ENCODE measurements around the gene PITPNC1. TPM values are rescaled to one million over a fixed set of nuclear protein-coding genes. Genes with fewer than 3 reads are reported as not detected.
"Not testable (repeated sequence)": the region's sequence is repeated elsewhere in the genome, so short reads cannot be mapped to it uniquely, and the experiment has no call there.

Gene PITPNC1
- total RNA-seq, 2 donors from 2014 or later: 73.9 to 81.9 TPM

GRCh38 chr17:67571478-67571877 is 194.4 kb downstream of the PITPNC1 start:
- Mint-ChIP-seq H3K36me3 (no peaks in the 10 kb centered on the region), H3K4me3 (no peak overlapping the region)
- DNase-seq (ENCODE audit: low spot score): no peak

GRCh38 chr17:67573987-67574657 is 197.0 kb downstream of the PITPNC1 start:
- Mint-ChIP-seq H3K27me3 (no peaks in the 10 kb centered on the region), H3K4me3 (no peak overlapping the region), H3K9me3 (no peaks in the 10 kb centered on the region), H3K27ac (peak overlapping the region; percentile 32 to 34), H3K4me1 (ENCODE audit: low read depth in 2 of 2) (peaks cover 28% of the 10 kb centered on the region in 2 donors), H3K36me3 (no peaks in the 10 kb centered on the region)
- ATAC-seq: no peak
- DNase-seq (ENCODE audit: low spot score): no peak

More at GRCh38 chr17:67571478-67571877, 194.4 kb downstream of the PITPNC1 start:
- ATAC-seq: no peak
- H3K27ac Mint-ChIP-seq: peak overlapping the region in 1 of 2 donors; percentile 76
- H3K27me3 Mint-ChIP-seq: no peaks in the 10 kb centered on the region
- H3K4me1 Mint-ChIP-seq (ENCODE audit: low read depth in 2 of 2): peaks cover 17 to 27% of the 10 kb centered on the region in 2 donors
- no peaks in the 10 kb centered on the region for H3K9me3 Mint-ChIP-seq

- no peaks in the 10 kb centered on the region for H3K9me3 Mint-ChIP-seq
- no peak for DNase-seq (ENCODE audit: low spot score)
- peak overlapping the region; percentile 32 to 34 for H3K27ac Mint-ChIP-seq
- no peak overlapping the region for H3K4me3 Mint-ChIP-seq
- no peak for ATAC-seq
- no peaks in the 10 kb centered on the region for H3K27me3 Mint-ChIP-seq
- H3K36me3 Mint-ChIP-seq: no peaks in the 10 kb centered on the region
- H3K4me1 Mint-ChIP-seq (ENCODE audit: low read depth in 2 of 2): peaks cover 22 to 23% of the 10 kb centered on the region in 2 donors
Observed at GRCh38 chr17:67574658-67575293, 197.7 kb downstream of the PITPNC1 start.

- no peak overlapping the region for H3K27ac Mint-ChIP-seq
- no peaks in the 10 kb centered on the region for H3K36me3 Mint-ChIP-seq
- H3K4me3 Mint-ChIP-seq: no peak overlapping the region
- DNase-seq (ENCODE audit: low spot score) (no peak), ATAC-seq (no peak)
- H3K9me3 Mint-ChIP-seq: no peaks in the 10 kb centered on the region
- peaks cover 19 to 23% of the 10 kb centered on the region in 2 donors for H3K4me1 Mint-ChIP-seq (ENCODE audit: low read depth in 2 of 2)
- no peaks in the 10 kb centered on the region for H3K27me3 Mint-ChIP-seq
Observed at GRCh38 chr17:67575325-67575724, 198.2 kb downstream of the PITPNC1 start.

- no peaks in the 10 kb centered on the region for H3K36me3 Mint-ChIP-seq
- DNase-seq (ENCODE audit: low spot score) (no peak), ATAC-seq (no peak)
- no peak overlapping the region for H3K4me3 Mint-ChIP-seq
- H3K27ac Mint-ChIP-seq: no peak overlapping the region
- H3K27me3 Mint-ChIP-seq: no peaks in the 10 kb centered on the region
- H3K9me3 Mint-ChIP-seq: no peaks in the 10 kb centered on the region
- H3K4me1 Mint-ChIP-seq (ENCODE audit: low read depth in 2 of 2): peaks cover 19 to 28% of the 10 kb centered on the region in 2 donors
Observed at GRCh38 chr17:67576471-67577115, 199.5 kb downstream of the PITPNC1 start.

- DNase-seq (ENCODE audit: low spot score) (no peak), ATAC-seq (no peak)
- no peaks in the 10 kb centered on the region for H3K9me3 Mint-ChIP-seq
- peaks cover 19 to 29% of the 10 kb centered on the region in 2 donors for H3K4me1 Mint-ChIP-seq (ENCODE audit: low read depth in 2 of 2)
- no peaks in the 10 kb centered on the region for H3K36me3 Mint-ChIP-seq
- H3K4me3 Mint-ChIP-seq: no peak overlapping the region
- no peaks in the 10 kb centered on the region for H3K27me3 Mint-ChIP-seq
- H3K27ac Mint-ChIP-seq: peak overlapping the region in 1 of 2 donors; percentile 55
Observed at GRCh38 chr17:67577429-67578141, 200.5 kb downstream of the PITPNC1 start.

GRCh38 chr17:67578142-67578457 is 201.0 kb downstream of the PITPNC1 start:
- Mint-ChIP-seq H3K4me1 (ENCODE audit: low read depth in 2 of 2) (peaks cover 19 to 24% of the 10 kb centered on the region in 2 donors), H3K27me3 (no peaks in the 10 kb centered on the region), H3K9me3 (no peaks in the 10 kb centered on the region), H3K36me3 (no peaks in the 10 kb centered on the region), H3K4me3 (no peak overlapping the region), H3K27ac (peak overlapping the region; percentile 11 to 55)
- no peak for DNase-seq (ENCODE audit: low spot score)
- no peak for ATAC-seq

GRCh38 chr17:67578679-67579405 is 201.8 kb downstream of the PITPNC1 start:
- DNase-seq (ENCODE audit: low spot score); H3K4me3 Mint-ChIP-seq; ATAC-seq; H3K9me3 Mint-ChIP-seq; H3K27me3 Mint-ChIP-seq; H3K36me3 Mint-ChIP-seq: not testable (repeated sequence)
- peaks cover 17 to 21% of the 10 kb centered on the region in 2 donors for H3K4me1 Mint-ChIP-seq (ENCODE audit: low read depth in 2 of 2)
- peak overlapping the region; percentile 11 to 55 for H3K27ac Mint-ChIP-seq

- Mint-ChIP-seq H3K27me3 (no peaks in the 10 kb centered on the region), H3K4me3 (no peak overlapping the region), H3K9me3 (no peaks in the 10 kb centered on the region), H3K27ac (no peak overlapping the region), H3K36me3 (no peaks in the 10 kb centered on the region), H3K4me1 (ENCODE audit: low read depth in 2 of 2) (peaks cover 23 to 27% of the 10 kb centered on the region in 2 donors)
- DNase-seq (ENCODE audit: low spot score) (no peak), ATAC-seq (no peak)
Observed at GRCh38 chr17:67582673-67583081, 205.6 kb downstream of the PITPNC1 start.

- Mint-ChIP-seq H3K4me1 (ENCODE audit: low read depth in 2 of 2) (peaks cover 26 to 30% of the 10 kb centered on the region in 2 donors), H3K36me3 (no peaks in the 10 kb centered on the region), H3K27ac (peak overlapping the region in 1 of 2 donors; percentile 48), H3K4me3 (no peak overlapping the region), H3K9me3 (no peaks in the 10 kb centered on the region), H3K27me3 (no peaks in the 10 kb centered on the region)
- DNase-seq (ENCODE audit: low spot score) (no peak), ATAC-seq (no peak)
Observed at GRCh38 chr17:67585077-67585602, 208.1 kb downstream of the PITPNC1 start.

GRCh38 chr17:67588326-67588725 is 211.2 kb downstream of the PITPNC1 start:
- Mint-ChIP-seq H3K4me3 (no peak overlapping the region), H3K27me3 (no peaks in the 10 kb centered on the region), H3K9me3 (no peaks in the 10 kb centered on the region), H3K27ac (no peak overlapping the region), H3K4me1 (ENCODE audit: low read depth in 2 of 2) (peaks cover 22 to 26% of the 10 kb centered on the region in 2 donors), H3K36me3 (no peaks in the 10 kb centered on the region)
- DNase-seq (ENCODE audit: low spot score): no peak
- ATAC-seq: no peak

- no peak overlapping the region for H3K4me3 Mint-ChIP-seq
Observed at GRCh38 chr17:67594115-67594880, 217.2 kb downstream of the PITPNC1 start.

More at GRCh38 chr17:67594115-67594880, 217.2 kb downstream of the PITPNC1 start:
- ATAC-seq (no peak), DNase-seq (ENCODE audit: low spot score) (no peak)
- Mint-ChIP-seq H3K27me3 (no peaks in the 10 kb centered on the region), H3K4me1 (ENCODE audit: low read depth in 2 of 2) (peaks cover 10 to 13% of the 10 kb centered on the region in 2 donors), H3K9me3 (no peaks in the 10 kb centered on the region), H3K27ac (no peak overlapping the region), H3K36me3 (no peaks in the 10 kb centered on the region)
